HCT116 (cell line): ENCODE measurements around the gene NOX3.
"Not testable (repeated sequence)": the region's sequence is repeated elsewhere in the genome, so short reads cannot be mapped to it uniquely, and the experiment has no call there.

Experiments used
- CEBPB ChIP-seq: IDR thresholded peaks from 2 replicates; pipeline ENCODE4 v1.6.1; 2012; ENCODE audit warnings: low read depth
- CTCF ChIP-seq, 3 experiments: fragments of 200-600 bp in 1 of 3; sonication (generic) in 1 of 3; IDR thresholded peaks in 2 of 3; conservative IDR thresholded peaks in 1 of 3; 2 replicates each; pipeline ENCODE4 v1.5.1; 2012 to 2017; ENCODE audit warnings: low read depth in 2 of 3, low read length in 2 of 3, antibody characterized with exemption in 1 of 3, borderline replicate concordance in 1 of 3, control low read depth in 1 of 3, mild to moderate bottlenecking in 1 of 3, mixed read lengths in 1 of 3, mixed run types in 1 of 3, moderate library complexity in 1 of 3; ENCODE audit not compliant: insufficient read depth in 1 of 3
- EZH2 ChIP-seq: fragments of 200-600 bp; sonication (generic); IDR thresholded peaks from 2 replicates; pipeline ENCODE4 v1.6.1; 2017; ENCODE audit warnings: antibody characterized with exemption, mixed run types
- JUND ChIP-seq: IDR thresholded peaks from 2 replicates; pipeline ENCODE4 v1.6.1; 2012
- POLR2AphosphoS5 ChIP-seq: IDR thresholded peaks from 2 replicates; pipeline ENCODE4 v1.6.1; 2011; ENCODE audit warnings: mild to moderate bottlenecking, low read depth, low read length, moderate library complexity
- RAD21 ChIP-seq: IDR thresholded peaks from 2 replicates; pipeline ENCODE4 v1.6.1; 2012; ENCODE audit warnings: low read depth, mild to moderate bottlenecking
- SIN3A ChIP-seq: IDR thresholded peaks from 2 replicates; pipeline ENCODE4 v1.6.1; 2012; ENCODE audit warnings: low read depth
- YY1 ChIP-seq: IDR thresholded peaks from 2 replicates; pipeline ENCODE4 v1.6.1; 2011; ENCODE audit warnings: low read length, low read depth, moderate library complexity, mild to moderate bottlenecking; ENCODE audit not compliant: insufficient replicate concordance; ENCODE audit errors: extremely low read depth
- ZFX ChIP-seq: fragments of 450-650 bp; IDR thresholded peaks from 2 replicates; pipeline ENCODE4 v1.6.1; 2017
- ZNF274 ChIP-seq: fragments of 200-500 bp; sonication (Bioruptor generic); IDR thresholded peaks from 2 replicates; pipeline ENCODE4 v1.6.1; 2014; ENCODE audit warnings: mild to moderate bottlenecking, low read depth, low read length, inconsistent platforms

DNA sequence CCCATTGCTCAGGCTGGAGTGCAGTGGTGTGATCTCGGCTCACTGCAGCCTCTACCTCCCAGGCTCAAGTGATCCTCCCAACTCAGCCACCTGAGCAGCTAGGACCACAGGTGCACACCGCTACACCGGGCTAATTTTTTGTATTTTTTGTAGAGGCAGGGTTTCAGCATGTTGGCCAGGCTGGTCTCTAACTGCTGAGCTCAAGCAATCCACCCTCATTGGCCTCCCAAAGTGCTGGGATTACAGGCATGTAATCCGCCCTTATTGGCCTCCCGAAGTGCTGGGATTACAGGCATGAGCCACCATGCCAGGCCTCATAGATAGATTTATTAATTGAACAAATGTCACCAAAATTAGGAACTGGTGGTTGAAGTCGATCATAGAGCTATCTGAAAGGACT lies 32.6 kb upstream of the NOX3 start:
- not testable (repeated sequence) for TF ChIP-seq SIN3A; POLR2AphosphoS5; CTCF (IDR thresholded peaks at IDR 0.05 in 2 of 3, conservative IDR thresholded peaks at IDR 0.05 in 1 of 3; ENCODE audit: borderline replicate concordance in 1 of 3, insufficient read depth in 1 of 3, low read depth in 2 of 3, low read length in 2 of 3); RAD21; ZNF274; CEBPB; ZFX; YY1; JUND; EZH2
